ENCODE data around the gene FTO.

- TF ChIP-seq POLR2A (IDR thresholded peaks at IDR 0.05), result no peak
- TF ChIP-seq CTCF (IDR thresholded peaks at IDR 0.05), result no peak
Observed at GRCh38 chr16:53745086-53745485, 41.1 kb downstream of the FTO start.

Measured in thyroid gland (tissue), 4 donors.